GM12878 (cell line): ENCODE data around the gene YY1. TPM values are rescaled to one million over a fixed set of nuclear protein-coding genes. Genes with fewer than 3 reads are reported as not detected.

Experiments
- ATAC-seq: fragments of 200-7000 bp; cut with Tn5 transposase; 3 replicates; pipeline ENCODE4 v1.9.1; 2020; ENCODE audit warnings: mild to moderate bottlenecking, moderate library complexity
- BruUV-seq: library from RNA; stranded (reverse); fragments of 400-500 nt; replicated peaks from 2 replicates; lab custom pipeline; 2021; lab: Mats Ljungman, UMichigan
- CTCF ChIA-PET: fragments of 300-600 bp; sonication (Branson Sonifier 250); formaldehyde crosslinking; extraction: SDS; loops from one replicate; lab custom pipeline; 2021; ENCODE audit warnings: inconsistent platforms; lab: Yijun Ruan, JAX
- POLR2A ChIA-PET: fragments of 350-600 bp; formaldehyde crosslinking; extraction: SDS; loops from one replicate; lab custom pipeline; 2021; ENCODE audit warnings: inconsistent platforms; lab: Charles Lee
- RAD21 ChIA-PET: fragments of 300-600 bp; sonication (Branson Sonifier 250); formaldehyde crosslinking; loops from one replicate; lab custom pipeline; 2023; ENCODE audit warnings: antibody characterized with exemption; ENCODE audit not compliant: unreplicated experiment; lab: Charles Lee
- SMC1A ChIA-PET: fragments of 300-600 bp; sonication (Branson Sonifier 250); formaldehyde crosslinking; loops from one replicate; lab custom pipeline; 2023; ENCODE audit not compliant: unreplicated experiment, uncharacterized antibody; lab: Charles Lee
- DNase-seq: peaks from one replicate; pipeline ENCODE4 v3.0.0-alpha.2; 2011; ENCODE audit warnings: low read depth, low spot score
- FAIRE-seq: peaks from 3 replicates; lab custom pipeline; 2011; peaks lifted over from hg19 to GRCh38; lab: Jason Lieb, UNC
- H2AFZ ChIP-seq: 2 replicates; pipeline ENCODE4 v1.6.0; 2011; ENCODE audit warnings: low read depth, low read length, control low read depth; ENCODE audit not compliant: control insufficient read depth
- H3K27ac ChIP-seq: 2 replicates; pipeline ENCODE4 v1.5.1; 2011; ENCODE audit warnings: control low read depth; ENCODE audit not compliant: control insufficient read depth, insufficient read depth
- H3K27me3 ChIP-seq, 2 experiments: replicated peaks in 1 of 2; 2 replicates each; pipeline versions ENCODE4 v1.6.0 to v1.6.1; 2011; ENCODE audit warnings: low read length in 1 of 2; ENCODE audit not compliant: control insufficient read depth in 2 of 2, insufficient read depth in 2 of 2
- H3K36me3 ChIP-seq, 2 experiments: 2 replicates each; pipeline ENCODE4 v1.5.1; 2011; ENCODE audit warnings: low read length in 1 of 2; ENCODE audit not compliant: control insufficient read depth in 2 of 2, insufficient read depth in 2 of 2
- H3K4me1 ChIP-seq: 2 replicates; pipeline ENCODE4 v1.6.1; 2011; ENCODE audit warnings: mild to moderate bottlenecking, low read length, moderate library complexity, mixed read lengths; ENCODE audit not compliant: control insufficient read depth, insufficient read depth
- H3K4me2 ChIP-seq: 2 replicates; pipeline ENCODE4 v1.6.0; 2011; ENCODE audit warnings: control low read depth; ENCODE audit not compliant: control insufficient read depth, insufficient read depth
- H3K4me3 ChIP-seq: fragments of 200-600 bp; sonication (generic); 2 replicates; pipeline ENCODE4 v1.5.1; 2016
- H3K79me2 ChIP-seq: 2 replicates; pipeline ENCODE4 v1.6.0; 2011; ENCODE audit warnings: low read length; ENCODE audit not compliant: control insufficient read depth, insufficient read depth
- H3K9ac ChIP-seq: 2 replicates; pipeline ENCODE4 v1.8.0; 2011; ENCODE audit warnings: low read length, control low read depth, mixed read lengths; ENCODE audit not compliant: control insufficient read depth, insufficient read depth
- H3K9me3 ChIP-seq: replicated peaks from 3 replicates; pipeline ENCODE4 v1.5.1; 2011; ENCODE audit warnings: mild to moderate bottlenecking, low read length; ENCODE audit not compliant: control insufficient read depth, insufficient read depth
- H4K20me1 ChIP-seq: 2 replicates; pipeline ENCODE4 v1.6.0; 2011; ENCODE audit not compliant: control insufficient read depth, insufficient read depth
- BCL11A ChIP-seq: IDR thresholded peaks from 2 replicates; pipeline ENCODE4 v1.6.1; 2011; ENCODE audit warnings: low read depth, low read length
- CHD4 ChIP-seq: fragments of 200-600 bp; sonication (generic); IDR thresholded peaks from 2 replicates; pipeline ENCODE4 v1.6.1; 2016; ENCODE audit warnings: mild to moderate bottlenecking
- FOXM1 ChIP-seq: IDR thresholded peaks from 2 replicates; pipeline ENCODE4 v1.6.1; 2012; ENCODE audit warnings: low read depth, mild to moderate bottlenecking, inconsistent platforms, low read length, moderate library complexity
- MTA3 ChIP-seq: IDR thresholded peaks from 2 replicates; pipeline ENCODE4 v1.6.1; 2012; ENCODE audit warnings: low read length, inconsistent platforms, borderline replicate concordance
- POLR2AphosphoS2 ChIP-seq: IDR thresholded peaks from 2 replicates; pipeline ENCODE4 v1.6.1; 2011; ENCODE audit warnings: low read depth, mild to moderate bottlenecking, low read length, improper control_type of control experiment, moderate library complexity
- SREBF2 ChIP-seq: IDR thresholded peaks from 2 replicates; pipeline ENCODE4 v1.6.1; 2012; ENCODE audit warnings: mild to moderate bottlenecking, low read length
- STAT1 ChIP-seq: fragments of 450-650 bp; conservative IDR thresholded peaks from 2 replicates; pipeline ENCODE4 v1.6.1; 2014; ENCODE audit warnings: antibody characterized with exemption, mild to moderate bottlenecking
- WGBS: methylation state at CpG from one replicate; pipeline ENCODE4 v1.1.6; 2016; ENCODE audit warnings: low lambda C conversion rate; ENCODE audit not compliant: insufficient replicate concordance, insufficient coverage; ENCODE audit errors: missing lambda C conversion rate; 5-methylcytosine and 5-hydroxymethylcytosine counted together
- in situ Hi-C: fragments of 300-500 bp; cut with MboI; formaldehyde crosslinking; loops from 9 replicates; pipeline ENCODE4 v1.14.3; 2018; ENCODE audit warnings: mixed read lengths
- intact Hi-C: fragments of 100-400 bp; cut with micrococcal nuclease; formaldehyde crosslinking; loops from one replicate; pipeline ENCODE4 v1.14.2; 2022; ENCODE audit not compliant: unreplicated experiment
- polyA plus RNA-seq, 11 experiments: library from polyadenylated mRNA; depleted of rRNA in 4 of 11; unstranded in 6 of 11; stranded (reverse) in 5 of 11; fragments of >200 nt; fragmentation: Nextera tagmentation in 4 of 11; fragmentation: Illumina TruSeq in 1 of 11; extraction: Ambion mirVana in 4 of 11; extraction: Trizol in 1 of 11; gene quantifications; 1 replicate in 1 of 11; 2 replicates in 10 of 11; pipeline versions ENCODE4 v1.2.1 to v1.2.3, GENCODE V29; 2011 to 2016; ENCODE audit warnings: inconsistent platforms in 2 of 11, missing spikeins in 2 of 11, low read depth in 1 of 11
- total RNA-seq, 4 experiments: library from RNA; depleted of rRNA in 3 of 4; stranded (reverse); fragments of >200 nt in 3 of 4; fragmentation: Illumina TruSeq in 1 of 4; extraction: Trizol in 1 of 4; gene quantifications; 2 replicates each; pipeline versions ENCODE4 v1.2.1 to v1.2.3, GENCODE V29; 2013 to 2021
- TF ChIP-seq, protein P1 (sequence below): fragments of 450-650 bp; conservative IDR thresholded peaks from 2 replicates; pipeline ENCODE4 v1.6.1; 2017; ENCODE audit warnings: mild to moderate bottlenecking, moderate library complexity

YY1 gene
- total and polyA plus RNA-seq, 10 of the 15 experiments (the other 5 are each of a cell fraction or from before 2014, with no cell fraction given) = 23.7 to 74.0 (median 39.9) TPM

DNA sequence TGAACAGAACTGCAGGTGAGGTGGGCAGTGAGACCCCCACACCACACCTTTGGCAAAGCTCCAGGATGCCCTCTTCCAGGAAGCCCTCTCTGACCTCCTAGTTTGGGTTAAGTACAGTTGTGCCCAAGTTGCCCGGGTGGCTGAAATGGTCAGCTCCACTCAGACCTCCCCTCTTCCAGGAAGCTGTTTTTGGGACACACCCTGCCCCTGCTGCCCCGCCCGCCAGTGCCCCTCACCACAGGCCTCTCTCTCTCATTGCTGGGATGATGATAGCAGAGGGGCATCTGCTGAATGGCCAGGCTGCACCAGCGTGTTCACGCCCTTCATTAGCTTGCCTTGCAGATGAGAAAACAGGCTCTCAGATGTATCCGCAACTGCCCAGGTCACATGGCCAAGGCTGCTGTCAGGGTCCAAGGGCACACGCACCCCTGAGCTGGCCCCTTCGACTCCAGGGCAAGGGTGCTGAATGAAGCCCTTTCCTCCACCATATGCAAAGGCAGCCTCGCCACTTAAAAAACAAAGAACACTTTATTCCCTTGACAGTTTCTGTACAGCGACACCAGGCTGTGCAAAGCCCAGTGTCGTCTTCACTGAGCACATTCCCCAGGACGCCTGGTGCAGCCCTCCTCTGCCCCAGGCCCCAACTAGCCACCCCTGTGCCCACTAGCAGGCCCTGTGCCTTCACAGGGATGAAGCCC is 51.8 kb downstream of the YY1 start:
- WGBS = 75% methylated on average over 12 of the region's 12 CpGs
- POLR2A ChIA-PET = interaction anchor here (0.8 kb wide), 1 partner anchor 49 kb away, joined by 4 read pairs; no protein-coding TSS in a partner anchor
- H4K20me1 ChIP-seq = no peaks in the 10 kb centered on the region
- no peak overlapping the region for H3K4me3 ChIP-seq
- no peak overlapping the region for H3K9ac ChIP-seq
- no peak for DNase-seq
- FAIRE-seq = no peak
- ATAC-seq = no peak
- CTCF ChIA-PET = interaction anchor here (0.9 to 2.4 kb wide), 6 partner anchors 13 to 355 kb away, joined by 3 to 12 read pairs (median 4); no protein-coding TSS in a partner anchor
- H3K4me1 ChIP-seq = no peaks in the 10 kb centered on the region
- in situ Hi-C loops (no loop called here), intact Hi-C loops (no loop called here)
- H3K27me3 ChIP-seq = no peaks in the 10 kb centered on the region
- no peaks in the 10 kb centered on the region for H3K79me2 ChIP-seq
- RAD21 ChIA-PET = interaction anchor here (1.1 to 1.5 kb wide), 2 partner anchors 50 to 86 kb away, joined by 5 read pairs; no protein-coding TSS in a partner anchor
- no TSS peak for BruUV-seq
- no peak for TF ChIP-seq CHD4
- no peak for TF ChIP-seq SREBF2
- TF ChIP-seq FOXM1 = no peak
- no peak for TF ChIP-seq BCL11A
- no peak for TF ChIP-seq MTA3
- TF ChIP-seq STAT1 = no peak
- TF ChIP-seq POLR2AphosphoS2 = no peak
- TF ChIP-seq, protein P1, sequence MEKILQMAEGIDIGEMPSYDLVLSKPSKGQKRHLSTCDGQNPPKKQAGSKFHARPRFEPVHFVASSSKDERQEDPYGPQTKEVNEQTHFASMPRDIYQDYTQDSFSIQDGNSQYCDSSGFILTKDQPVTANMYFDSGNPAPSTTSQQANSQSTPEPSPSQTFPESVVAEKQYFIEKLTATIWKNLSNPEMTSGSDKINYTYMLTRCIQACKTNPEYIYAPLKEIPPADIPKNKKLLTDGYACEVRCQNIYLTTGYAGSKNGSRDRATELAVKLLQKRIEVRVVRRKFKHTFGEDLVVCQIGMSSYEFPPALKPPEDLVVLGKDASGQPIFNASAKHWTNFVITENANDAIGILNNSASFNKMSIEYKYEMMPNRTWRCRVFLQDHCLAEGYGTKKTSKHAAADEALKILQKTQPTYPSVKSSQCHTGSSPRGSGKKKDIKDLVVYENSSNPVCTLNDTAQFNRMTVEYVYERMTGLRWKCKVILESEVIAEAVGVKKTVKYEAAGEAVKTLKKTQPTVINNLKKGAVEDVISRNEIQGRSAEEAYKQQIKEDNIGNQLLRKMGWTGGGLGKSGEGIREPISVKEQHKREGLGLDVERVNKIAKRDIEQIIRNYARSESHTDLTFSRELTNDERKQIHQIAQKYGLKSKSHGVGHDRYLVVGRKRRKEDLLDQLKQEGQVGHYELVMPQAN = no peak
- H3K27ac ChIP-seq = no peak overlapping the region
- H2AFZ ChIP-seq = no peak overlapping the region
- H3K36me3 ChIP-seq = no peaks in the 10 kb centered on the region
- H3K9me3 ChIP-seq = no peaks in the 10 kb centered on the region
- no peak overlapping the region for H3K4me2 ChIP-seq
- SMC1A ChIA-PET = interaction anchor here (0.9 to 1.8 kb wide), 2 partner anchors 12 to 87 kb away, joined by 3 to 9 read pairs; no protein-coding TSS in a partner anchor
